Right cardiac atrium (tissue), 5 donors: Measurements from ENCODE around the gene MAPK11. TPM values are rescaled to one million over a fixed set of nuclear protein-coding genes. Genes with fewer than 3 reads are reported as not detected.

Source experiments
- ATAC-seq, 2 donors: fragments of 200-7000 bp; cut with Tn5 transposase; one replicate each; pipeline versions ENCODE4 v1.8.0 to v1.9.1; 2020; ENCODE audit warnings: moderate library complexity in 2 of 2, mild to moderate bottlenecking in 1 of 2
- DNase-seq, 3 donors: peaks; one replicate each; pipeline ENCODE4 v3.0.0-alpha.2; 2020
- H3K27ac ChIP-seq: one replicate; pipeline ENCODE4 v1.5.1; 2013; ENCODE audit warnings: mild to moderate bottlenecking, low read length, control low read depth, moderate library complexity
- H3K27me3 ChIP-seq: one replicate; pipeline ENCODE4 v1.6.1; 2013; ENCODE audit not compliant: control insufficient read depth, insufficient read depth
- H3K4me1 ChIP-seq: one replicate; pipeline ENCODE4 v1.6.1; 2013; ENCODE audit warnings: low read length; ENCODE audit not compliant: control insufficient read depth, insufficient read depth
- H3K4me3 ChIP-seq: one replicate; pipeline ENCODE4 v1.5.1; 2013; ENCODE audit warnings: low read length, control low read depth
- H3K9me3 ChIP-seq: one replicate; pipeline ENCODE4 v1.6.1; 2013; ENCODE audit warnings: low read length; ENCODE audit not compliant: control insufficient read depth
- WGBS: extraction: QIAGEN DNeasy Blood & Tissue Kit; methylation state at CpG from one replicate; pipeline ENCODE4 v1.1.7; 2013; 5-methylcytosine and 5-hydroxymethylcytosine counted together
- intact Hi-C, 4 donors: fragments of 100-400 bp; cut with DNase I; formaldehyde crosslinking; loops; one replicate each; pipeline versions ENCODE4 v1.11.0 to v1.14.0; 2022 to 2023
- polyA plus RNA-seq: library from polyadenylated mRNA; stranded (reverse); fragments of 200-250 nt; gene quantifications from one replicate; pipeline ENCODE4 v1.2.3, GENCODE V29; 2013
- total RNA-seq, 4 donors: library from RNA; stranded (reverse); fragmentation: NEBNext Ultra II Directional; extraction: Animal tissue kit (Norgen Biotek cat#: 25700); gene quantifications; one replicate each; pipeline ENCODE4 v1.2.1, GENCODE V29; 2021
- donor health status: healthy with polysubstance abuse.
- donor health status: DM: no; HTN: yes; CAD: no.
- donor health status: DM: no; HTN: no; CAD: no.
- donor health status: DM: no; HTN: yes; CAD: no; lungs with severe emphysema.
- donor health status: DM: yes; HTN: yes; CAD: no.

Gene MAPK11
- total and polyA plus RNA-seq, 5 donors = 6.4 to 8.8 (median 7.5) TPM

- intact Hi-C loops = loop anchor here in 1 of 4 donors (5.0 kb wide), 2 partner anchors 62 to 77 kb away; partner anchors contain the start of genes DENND6B and PPP6R2
- Histone ChIP-seq H3K4me3 (no peak overlapping the region), H3K27ac (no peak overlapping the region), H3K4me1 (no peaks in the 10 kb centered on the region), H3K27me3 (no peaks in the 10 kb centered on the region), H3K9me3 (no peaks in the 10 kb centered on the region)
- 83% methylated on average over 15 of the region's 15 CpGs for WGBS
- no peak for ATAC-seq
- DNase-seq = no peak
Observed at GRCh38 chr22:50264946-50265669, 5.1 kb downstream of the MAPK11 start.

GRCh38 chr22:50264104-50264745 lies 6.0 kb downstream of the MAPK11 start:
- no peaks in the 10 kb centered on the region for H3K27me3 ChIP-seq
- DNase-seq (no peak), ATAC-seq (no peak)
- no peak overlapping the region for H3K4me3 ChIP-seq
- H3K4me1 ChIP-seq = no peaks in the 10 kb centered on the region
- no peaks in the 10 kb centered on the region for H3K9me3 ChIP-seq
- H3K27ac ChIP-seq = no peak overlapping the region
- WGBS = 90% methylated on average over 15 of the region's 15 CpGs
- intact Hi-C loops = loop anchor here in 1 of 4 donors (5.0 kb wide), 2 partner anchors 63 to 78 kb away; partner anchors contain the start of genes DENND6B and PPP6R2

GRCh38 chr22:50262973-50263617 lies 7.1 kb downstream of the MAPK11 start:
- intact Hi-C loops = loop anchor here in 1 of 4 donors (5.0 kb wide), 2 partner anchors 64 to 79 kb away; partner anchors contain the start of genes DENND6B and PPP6R2

GRCh38 chr22:50262460-50262911 lies 7.7 kb downstream of the MAPK11 start:
- no peak for DNase-seq
- H3K4me3 ChIP-seq = no peak overlapping the region
- no peaks in the 10 kb centered on the region for H3K27me3 ChIP-seq
- H3K27ac ChIP-seq = no peak overlapping the region
- H3K9me3 ChIP-seq = no peaks in the 10 kb centered on the region
- intact Hi-C loops = loop anchor here in 1 of 4 donors (5.0 kb wide), 2 partner anchors 65 to 80 kb away; partner anchors contain the start of genes DENND6B and PPP6R2
- 70% methylated on average over 7 of the region's 7 CpGs for WGBS
- no peak for ATAC-seq
- no peaks in the 10 kb centered on the region for H3K4me1 ChIP-seq

More at GRCh38 chr22:50262973-50263617, 7.1 kb downstream of the MAPK11 start:
- DNase-seq = no peak
- Histone ChIP-seq H3K9me3 (no peaks in the 10 kb centered on the region), H3K4me3 (no peak overlapping the region), H3K27me3 (no peaks in the 10 kb centered on the region), H3K4me1 (no peaks in the 10 kb centered on the region), H3K27ac (no peak overlapping the region)
- no peak for ATAC-seq
- WGBS = 66% methylated on average over 9 of the region's 9 CpGs

- H3K27ac ChIP-seq = peak within 1 kb of the TSS; percentile 42
- intact Hi-C loops = loop anchor here in 1 of 4 donors (5.0 kb wide), 2 partner anchors 65 to 80 kb away; partner anchors contain the start of genes DENND6B and PPP6R2
- H3K4me3 ChIP-seq = peak within 1 kb of the TSS; percentile 68
- DNase-seq = peak; percentile 54 to 83 (median 78)
- 4% methylated on average over 61 of the region's 61 CpGs for WGBS
- H3K4me1 ChIP-seq = no peaks in the 10 kb centered on the region
- H3K9me3 ChIP-seq = no peaks in the 10 kb centered on the region
- peak; percentile 5 to 53 for ATAC-seq
- no peaks in the 10 kb centered on the region for H3K27me3 ChIP-seq
Observed at GRCh38 chr22:50261615-50262459, 8.3 kb downstream of the MAPK11 start, which contains the start of gene MAPK12. Gene MAPK12 (minus strand): TSS chr22:50261683. CDS start chr22:50261509, 174 bp downstream.

GRCh38 chr22:50260801-50261614 lies 9.2 kb downstream of the MAPK11 start:
- peak overlapping the region; percentile 68 for H3K4me3 ChIP-seq
- WGBS = under 1% methylated on average over 92 of the region's 92 CpGs
- H3K4me1 ChIP-seq = no peaks in the 10 kb centered on the region
- no peaks in the 10 kb centered on the region for H3K9me3 ChIP-seq
- peak overlapping the region; percentile 42 for H3K27ac ChIP-seq
- intact Hi-C loops = loop anchor here in 1 of 4 donors (5.0 kb wide), 2 partner anchors 66 to 81 kb away; partner anchors contain the start of genes DENND6B and PPP6R2
- DNase-seq (peak in 2 of 3 donors; percentile 54 to 83), ATAC-seq (peak; percentile 3 to 4)
- H3K27me3 ChIP-seq = no peaks in the 10 kb centered on the region

- intact Hi-C loops = loop anchor here in 1 of 4 donors (5.0 kb wide), 2 partner anchors 67 to 82 kb away; partner anchors contain the start of genes DENND6B and PPP6R2
- Histone ChIP-seq H3K27me3 (no peaks in the 10 kb centered on the region), H3K27ac (no peak overlapping the region)
Observed at GRCh38 chr22:50260434-50260800, 9.8 kb downstream of the MAPK11 start.

GRCh38 chr22:50259302-50259701 lies 10.9 kb downstream of the MAPK11 start:
- 95% methylated on average over 15 of the region's 15 CpGs for WGBS
- Histone ChIP-seq H3K4me1 (no peaks in the 10 kb centered on the region), H3K9me3 (no peaks in the 10 kb centered on the region), H3K27ac (no peak overlapping the region), H3K4me3 (no peak overlapping the region), H3K27me3 (no peaks in the 10 kb centered on the region)
- ATAC-seq (no peak), DNase-seq (no peak)
- intact Hi-C loops = no loop called here

More at GRCh38 chr22:50260434-50260800, 9.8 kb downstream of the MAPK11 start:
- peak overlapping the region; percentile 68 for H3K4me3 ChIP-seq
- no peaks in the 10 kb centered on the region for H3K4me1 ChIP-seq
- WGBS = 37% methylated on average over 11 of the region's 11 CpGs
- ATAC-seq (no peak), DNase-seq (no peak)
- no peaks in the 10 kb centered on the region for H3K9me3 ChIP-seq

GRCh38 chr22:50258361-50259292 lies 11.6 kb downstream of the MAPK11 start:
- Histone ChIP-seq H3K27ac (no peak overlapping the region), H3K27me3 (no peaks in the 10 kb centered on the region), H3K4me3 (no peak overlapping the region), H3K4me1 (no peaks in the 10 kb centered on the region), H3K9me3 (no peaks in the 10 kb centered on the region)
- ATAC-seq (peak; percentile 25 to 54), DNase-seq (peak in 1 of 3 donors; percentile 75)
- intact Hi-C loops = no loop called here
- 71% methylated on average over 24 of the region's 24 CpGs for whole genome bisulfite sequencing
